Measurements from ENCODE around the gene ZFHX3. TPM values are rescaled to one million over a fixed set of nuclear protein-coding genes. Genes with fewer than 3 reads are reported as not detected.

Gene ZFHX3
- total RNA-seq, 1 experiment from 2014 or later: 1.5 TPM

DNA sequence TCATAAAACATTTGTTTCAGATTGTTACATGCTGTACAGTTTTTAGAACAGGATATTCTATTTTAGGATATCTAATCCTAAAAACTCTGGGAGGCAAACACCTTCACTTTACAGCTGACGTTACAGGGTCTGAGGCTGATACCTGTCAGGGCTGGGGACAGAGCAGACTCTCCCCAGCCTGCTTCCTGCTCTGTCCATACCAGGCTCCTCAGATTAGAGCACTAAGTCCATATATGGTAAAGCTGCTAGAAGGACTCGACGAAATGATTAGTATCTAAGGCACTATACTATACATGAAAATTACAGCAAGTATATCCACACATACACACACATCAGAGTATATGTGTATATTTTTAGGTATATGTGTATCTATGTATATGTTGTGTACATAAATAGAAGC is 125.2 kb downstream of the ZFHX3 start:
- H3K79me2 ChIP-seq (ENCODE audit: insufficient read depth, low read length): no peaks in the 10 kb centered on the region
- no peak overlapping the region for H3K9ac ChIP-seq (ENCODE audit: extremely low read depth, insufficient read length, low read length)
- no CpG with 5 or more reads among the region's 3 CpGs for WGBS (ENCODE audit: extremely low coverage, insufficient read length, low lambda C conversion rate)

More for the DNA sequence above, 125.2 kb downstream of the ZFHX3 start:
- H3K4me3 Mint-ChIP-seq: no peak overlapping the region
- H4K20me1 ChIP-seq (ENCODE audit: control insufficient read depth, insufficient read depth, insufficient read length): no peaks in the 10 kb centered on the region
- H3T11ph ChIP-seq (ENCODE audit: low read length): no peak overlapping the region
- no peak overlapping the region for H3K27ac Mint-ChIP-seq
- H3K27ac ChIP-seq (ENCODE audit: insufficient read length, low read depth, low read length): no peak overlapping the region
- H4K91ac ChIP-seq (ENCODE audit: insufficient read length, low read depth, low read length): no peak overlapping the region
- no peak overlapping the region for H4K5ac ChIP-seq (ENCODE audit: insufficient read length, low read depth, low read length)
- no peak overlapping the region for H2BK5ac ChIP-seq (ENCODE audit: insufficient read length, low read length)
- H3K27me3 ChIP-seq (ENCODE audit: insufficient read depth, low read length): no peaks in the 10 kb centered on the region
- TF ChIP-seq, protein P1, sequence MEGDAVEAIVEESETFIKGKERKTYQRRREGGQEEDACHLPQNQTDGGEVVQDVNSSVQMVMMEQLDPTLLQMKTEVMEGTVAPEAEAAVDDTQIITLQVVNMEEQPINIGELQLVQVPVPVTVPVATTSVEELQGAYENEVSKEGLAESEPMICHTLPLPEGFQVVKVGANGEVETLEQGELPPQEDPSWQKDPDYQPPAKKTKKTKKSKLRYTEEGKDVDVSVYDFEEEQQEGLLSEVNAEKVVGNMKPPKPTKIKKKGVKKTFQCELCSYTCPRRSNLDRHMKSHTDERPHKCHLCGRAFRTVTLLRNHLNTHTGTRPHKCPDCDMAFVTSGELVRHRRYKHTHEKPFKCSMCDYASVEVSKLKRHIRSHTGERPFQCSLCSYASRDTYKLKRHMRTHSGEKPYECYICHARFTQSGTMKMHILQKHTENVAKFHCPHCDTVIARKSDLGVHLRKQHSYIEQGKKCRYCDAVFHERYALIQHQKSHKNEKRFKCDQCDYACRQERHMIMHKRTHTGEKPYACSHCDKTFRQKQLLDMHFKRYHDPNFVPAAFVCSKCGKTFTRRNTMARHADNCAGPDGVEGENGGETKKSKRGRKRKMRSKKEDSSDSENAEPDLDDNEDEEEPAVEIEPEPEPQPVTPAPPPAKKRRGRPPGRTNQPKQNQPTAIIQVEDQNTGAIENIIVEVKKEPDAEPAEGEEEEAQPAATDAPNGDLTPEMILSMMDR (conservative IDR thresholded peaks at IDR 0.05): no peak
- no peak overlapping the region for H3K14ac ChIP-seq (ENCODE audit: insufficient read depth, low read length)
- no peaks in the 10 kb centered on the region for H3K9me3 Mint-ChIP-seq
- no peaks in the 10 kb centered on the region for H3K36me3 Mint-ChIP-seq (ENCODE audit: insufficient read depth in 1 of 3, low read depth in 3 of 3)
- no peaks in the 10 kb centered on the region for H3K23me2 ChIP-seq (ENCODE audit: insufficient read length, low read depth, low read length, poor library complexity, severe bottlenecking)
- H3K4me1 Mint-ChIP-seq: peaks cover 0 to 9% of the 10 kb centered on the region in 2 experiments
- no peak overlapping the region for H3K18ac ChIP-seq (ENCODE audit: insufficient read length, low read depth, low read length)
- H3K27me3 Mint-ChIP-seq (ENCODE audit: low read depth): peaks cover 4% of the 10 kb centered on the region
- no peak overlapping the region for H2BK120ac ChIP-seq (ENCODE audit: low read depth, low read length, poor library complexity, severe bottlenecking)
- no peak overlapping the region for H2AFZ ChIP-seq (ENCODE audit: low read length)
- H2AK5ac ChIP-seq (ENCODE audit: insufficient read length, low read length): no peak overlapping the region
- no peaks in the 10 kb centered on the region for H3K9me3 ChIP-seq (ENCODE audit: control insufficient read depth, low read depth, low read length)
- no peak overlapping the region for H3K23ac ChIP-seq (ENCODE audit: insufficient read length, low read depth, low read length)
- H3K56ac ChIP-seq (ENCODE audit: insufficient read length, low read depth, low read length): no peak overlapping the region
- no peak for DNase-seq
- no peak overlapping the region for H4K8ac ChIP-seq (replicated peaks; ENCODE audit: insufficient read length, low read depth, low read length)
- no peak overlapping the region for H2BK12ac ChIP-seq (ENCODE audit: insufficient read length, low read depth, low read length)
- no peak overlapping the region for H2BK20ac ChIP-seq (ENCODE audit: low read depth, low read length, poor library complexity, severe bottlenecking)
- no peaks in the 10 kb centered on the region for H3K4me1 ChIP-seq (ENCODE audit: insufficient read depth, low read length)
- no peak overlapping the region for H3K4ac ChIP-seq (ENCODE audit: low read depth, low read length)
- H3K79me1 ChIP-seq (ENCODE audit: insufficient read depth, low read depth, low read length, poor library complexity, severe bottlenecking): no peaks in the 10 kb centered on the region
- H2BK15ac ChIP-seq (ENCODE audit: low read depth, low read length): no peak overlapping the region
- H3K4me2 ChIP-seq (ENCODE audit: insufficient read depth, insufficient read length, low read length): no peak overlapping the region

Measured in H9 (cell line).